DOHH2 (cell line): ENCODE measurements around the gene TMEM147.

Source experiments
- CTCF ChIP-seq: fragments of 200-600 bp; sonication (generic); IDR thresholded peaks from one replicate; pipeline ENCODE4 v1.5.1; 2014; ENCODE audit warnings: antibody characterized with exemption, mild to moderate bottlenecking, low read depth, low read length; ENCODE audit not compliant: poor library complexity, severe bottlenecking
- EZH2phosphoT487 ChIP-seq: fragments of 200-600 bp; sonication (generic); IDR thresholded peaks from 2 replicates; pipeline ENCODE4 v1.6.1; 2017; ENCODE audit warnings: borderline replicate concordance, mild to moderate bottlenecking, antibody characterized with exemption, low read length, moderate library complexity, mixed read lengths

GRCh38 chr19:35502751-35503150, 42.7 kb upstream of the TMEM147 start:
- no peak for TF ChIP-seq CTCF
- no peak for TF ChIP-seq EZH2phosphoT487
